A549 (cell line): ENCODE results near the gene PODXL2. TPM values are rescaled to one million over a fixed set of nuclear protein-coding genes. Genes with fewer than 3 reads are reported as not detected.

Source experiments
- ATAC-seq, 2 experiments: fragments of 200-7000 bp in 1 of 2; fragments of >200 bp in 1 of 2; cut with Nextera tagmentation in 1 of 2; cut with Tn5 transposase in 1 of 2; 3 replicates each; pipeline versions ENCODE4 v1.8.0 to v1.9.1; 2018 to 2020; ENCODE audit warnings: mild to moderate bottlenecking in 1 of 2, moderate library complexity in 1 of 2
- CTCF ChIA-PET: fragments of 300-600 bp; sonication (Branson Sonifier 250); formaldehyde crosslinking; extraction: SDS; loops from one replicate; lab custom pipeline; 2021; ENCODE audit warnings: antibody characterized with exemption, inconsistent platforms; lab: Yijun Ruan, JAX
- POLR2A ChIA-PET: fragments of 350-600 bp; formaldehyde crosslinking; extraction: SDS; loops from one replicate; lab custom pipeline; 2021; ENCODE audit warnings: antibody characterized with exemption, inconsistent platforms; lab: Yijun Ruan, JAX
- DNase-seq, 2 experiments: peaks; one replicate each; pipeline versions ENCODE4 v3.0.0 to v3.0.0-alpha.2; 2011 to 2016; ENCODE audit warnings: low read depth in 1 of 2, low spot score in 1 of 2
- FAIRE-seq: peaks from 2 replicates; lab custom pipeline; 2011; peaks lifted over from hg19 to GRCh38; lab: Jason Lieb, UNC
- H3K27ac ChIP-seq, 2 experiments: fragments of >200 bp; sonication (Bioruptor Twin); formaldehyde crosslinking; 3 replicates each; pipeline ENCODE4 v1.5.1; 2016 to 2017
- H3K4me1 ChIP-seq: fragments of >200 bp; sonication (Bioruptor Twin); formaldehyde crosslinking; 3 replicates; pipeline ENCODE4 v1.6.1; 2016
- H3K4me2 ChIP-seq: fragments of >200 bp; sonication (Bioruptor Twin); formaldehyde crosslinking; 3 replicates; pipeline ENCODE4 v1.6.1; 2016
- H3K4me3 ChIP-seq: fragments of >200 bp; sonication (Bioruptor Twin); formaldehyde crosslinking; 3 replicates; pipeline ENCODE4 v1.5.1; 2016
- H3K9me3 ChIP-seq: fragments of >200 bp; sonication (Bioruptor Twin); formaldehyde crosslinking; 3 replicates; pipeline ENCODE4 v1.6.1; 2016
- ATOH8 ChIP-seq: fragments of 250-450 bp; sonication (Bioruptor Pico); IDR thresholded peaks from 2 replicates; pipeline ENCODE4 v1.5.0; 2020; ENCODE audit warnings: low read depth, mild to moderate bottlenecking, moderate library complexity
- CHD2 ChIP-seq: fragments of 150-350 bp; IDR thresholded peaks from 2 replicates; pipeline ENCODE4 v1.6.1; 2014; ENCODE audit warnings: low read length; ENCODE audit not compliant: partially characterized antibody
- E2F6 ChIP-seq: IDR thresholded peaks from 2 replicates; pipeline ENCODE4 v1.6.1; 2012; ENCODE audit warnings: low read depth, borderline replicate concordance
- EP300 ChIP-seq, 2 experiments: fragments of >200 bp; sonication (Bioruptor Twin); formaldehyde crosslinking; IDR thresholded peaks; 2 replicates in 1 of 2; 3 replicates in 1 of 2; pipeline ENCODE4 v1.6.1; 2016 to 2017
- HMGXB4 ChIP-seq: fragments of 250-450 bp; sonication (Bioruptor Pico); IDR thresholded peaks from 2 replicates; pipeline ENCODE4 v1.5.0; 2021; ENCODE audit warnings: mild to moderate bottlenecking, moderate library complexity, borderline replicate concordance
- JUN ChIP-seq, 2 experiments: fragments of >200 bp; sonication (Bioruptor Twin); formaldehyde crosslinking; IDR thresholded peaks; 2 replicates in 1 of 2; 3 replicates in 1 of 2; pipeline ENCODE4 v1.6.1; 2016 to 2017
- PHF8 ChIP-seq: fragments of 200-600 bp; sonication (generic); IDR thresholded peaks from 2 replicates; pipeline ENCODE4 v1.6.1; 2016; ENCODE audit warnings: low read depth, mild to moderate bottlenecking, antibody characterized with exemption, moderate library complexity, borderline replicate concordance
- POLR2A ChIP-seq: IDR thresholded peaks from 2 replicates; pipeline ENCODE4 v1.6.1; 2012; ENCODE audit warnings: mild to moderate bottlenecking, low read length
- POLR2AphosphoS2 ChIP-seq: conservative IDR thresholded peaks from 2 replicates; pipeline ENCODE4 v1.6.1; 2012; ENCODE audit warnings: low read length, improper control_type of control experiment, inconsistent platforms
- RARB ChIP-seq: fragments of 250-450 bp; sonication (Bioruptor Pico); IDR thresholded peaks from 2 replicates; pipeline ENCODE4 v1.8.0; 2021; ENCODE audit warnings: mild to moderate bottlenecking, moderate library complexity
- REST ChIP-seq: fragments of 200-600 bp; sonication (generic); IDR thresholded peaks from 2 replicates; pipeline ENCODE4 v1.6.1; 2016; ENCODE audit warnings: antibody characterized with exemption, mild to moderate bottlenecking, moderate library complexity
- RNF2 ChIP-seq: fragments of 200-600 bp; sonication (generic); IDR thresholded peaks from 2 replicates; pipeline ENCODE4 v1.6.1; 2016; ENCODE audit warnings: low read depth, mild to moderate bottlenecking, antibody characterized with exemption, moderate library complexity, borderline replicate concordance
- SREBF2 ChIP-seq: fragments of 450-650 bp; IDR thresholded peaks from 2 replicates; pipeline ENCODE4 v1.6.1; 2014; ENCODE audit warnings: mild to moderate bottlenecking, moderate library complexity
- USF2 ChIP-seq: fragments of 450-650 bp; IDR thresholded peaks from 2 replicates; pipeline ENCODE4 v1.6.1; 2014; ENCODE audit warnings: antibody characterized with exemption
- ZC3H11A ChIP-seq: fragments of 450-650 bp; IDR thresholded peaks from 2 replicates; pipeline ENCODE4 v1.6.1; 2014; ENCODE audit warnings: antibody characterized with exemption, mild to moderate bottlenecking
- ZSCAN20 ChIP-seq: fragments of 250-450 bp; sonication (Bioruptor Pico); IDR thresholded peaks from 2 replicates; pipeline ENCODE4 v1.8.0; 2022; ENCODE audit warnings: mild to moderate bottlenecking, moderate library complexity
- WGBS: methylation state at CpG from one replicate; pipeline ENCODE4 v1.1.6; 2017; ENCODE audit errors: missing lambda C conversion rate; 5-methylcytosine and 5-hydroxymethylcytosine counted together
- polyA minus RNA-seq: library from RNA; depleted of rRNA, polyadenylated mRNA; stranded (reverse); fragments of >200 nt; gene quantifications from 2 replicates; pipeline ENCODE4 v1.2.3, GENCODE V29; 2011; rRNA and poly(A)+ RNA removed
- polyA plus RNA-seq, 4 experiments: library from polyadenylated mRNA; depleted of rRNA in 3 of 4; stranded (reverse); fragments of >200 nt; fragmentation: RNase III in 1 of 4; extraction: RNeasy Plus Mini Kit Qiagen cat#74134 plus additional on column Dnase treatment in 1 of 4; gene quantifications; 2 replicates in 3 of 4; 3 replicates in 1 of 4; pipeline ENCODE4 v1.2.3, GENCODE V29; 2011 to 2017
- TF ChIP-seq, protein P1 (sequence below): IDR thresholded peaks from 2 replicates; pipeline ENCODE4 v1.6.1; 2012
- TF ChIP-seq, protein P2 (sequence below): IDR thresholded peaks from 2 replicates; pipeline ENCODE4 v1.6.1; 2012
- TF ChIP-seq, protein P3 (sequence below): fragments of 150-350 bp; IDR thresholded peaks from 2 replicates; pipeline ENCODE4 v1.6.1; 2014; ENCODE audit warnings: low read depth, mild to moderate bottlenecking, low read length

The PODXL2 gene, protein sequence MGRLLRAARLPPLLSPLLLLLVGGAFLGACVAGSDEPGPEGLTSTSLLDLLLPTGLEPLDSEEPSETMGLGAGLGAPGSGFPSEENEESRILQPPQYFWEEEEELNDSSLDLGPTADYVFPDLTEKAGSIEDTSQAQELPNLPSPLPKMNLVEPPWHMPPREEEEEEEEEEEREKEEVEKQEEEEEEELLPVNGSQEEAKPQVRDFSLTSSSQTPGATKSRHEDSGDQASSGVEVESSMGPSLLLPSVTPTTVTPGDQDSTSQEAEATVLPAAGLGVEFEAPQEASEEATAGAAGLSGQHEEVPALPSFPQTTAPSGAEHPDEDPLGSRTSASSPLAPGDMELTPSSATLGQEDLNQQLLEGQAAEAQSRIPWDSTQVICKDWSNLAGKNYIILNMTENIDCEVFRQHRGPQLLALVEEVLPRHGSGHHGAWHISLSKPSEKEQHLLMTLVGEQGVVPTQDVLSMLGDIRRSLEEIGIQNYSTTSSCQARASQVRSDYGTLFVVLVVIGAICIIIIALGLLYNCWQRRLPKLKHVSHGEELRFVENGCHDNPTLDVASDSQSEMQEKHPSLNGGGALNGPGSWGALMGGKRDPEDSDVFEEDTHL
- polyA plus RNA-seq (2011; rRNA removed) = 3.8 and 4.2 TPM in 2 replicates
- polyA plus RNA-seq (2012; cell fraction: cytosol; rRNA removed) = 7.8 and 10.8 TPM in 2 replicates
- 10.7 and 16.3 TPM in 2 replicates for polyA plus RNA-seq (2012; cell fraction: nucleus; rRNA removed)
- 5.5 to 6.2 TPM (median 5.5 TPM) in 3 replicates for polyA plus RNA-seq (2017; fragmentation: RNase III; extraction: RNeasy Plus Mini Kit Qiagen cat#74134 plus additional on column Dnase treatment)
- 1.8 and 2.1 TPM in 2 replicates for polyA minus RNA-seq

DNA sequence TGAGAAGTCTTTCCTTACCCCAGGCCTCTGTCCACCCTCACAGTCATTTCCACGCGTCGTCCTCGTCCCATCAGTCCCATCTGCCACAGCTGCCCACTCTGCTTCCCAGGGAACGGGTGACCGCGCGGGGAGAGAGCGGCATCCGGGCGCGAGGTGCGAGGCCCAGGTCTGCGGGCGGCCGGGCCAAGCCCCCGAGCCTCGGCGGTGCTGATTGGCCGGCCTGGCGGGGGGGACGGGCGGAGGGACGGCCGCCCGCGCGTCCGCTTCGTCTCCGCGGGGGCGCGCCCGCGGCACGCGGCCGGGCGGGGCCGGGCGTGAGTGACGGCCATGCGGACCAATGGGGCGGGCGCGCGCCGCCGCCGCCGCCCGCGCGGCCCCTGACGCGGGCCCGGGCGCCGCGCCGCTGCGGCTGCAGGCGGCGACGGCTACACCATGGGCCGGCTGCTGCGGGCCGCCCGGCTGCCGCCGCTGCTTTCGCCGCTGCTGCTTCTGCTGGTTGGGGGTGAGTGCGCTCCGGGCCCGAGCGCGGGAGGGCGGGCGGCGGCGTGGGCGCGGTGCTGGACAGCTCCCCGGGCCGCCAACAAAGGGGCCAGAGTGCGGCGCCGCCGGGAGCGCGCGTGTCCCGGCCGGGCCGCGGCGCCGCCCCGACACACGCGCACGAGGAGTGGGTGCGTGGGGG is at the start of gene PODXL2:
TSS of gene PODXL2 (plus strand) at position 398 of the 679 bp plus-strand sequence. CDS start at position 433, 35 bp downstream.
- Histone ChIP-seq H3K4me2 (peak within 1 kb of the TSS; percentile 73), H3K27ac (peak within 1 kb of the TSS; percentile 62 to 81), H3K9me3 (0 out of 3 replicates have a peak, but pooled peaks cover 3% of the 10 kb centered on the region), H3K4me1 (peaks cover 6% of the 10 kb centered on the region; the same call in 1 of the 3 replicates), H3K4me3 (peak within 1 kb of the TSS; percentile 58)
- ChIA-PET POLR2A (no interaction called here), CTCF (interaction anchor here (0.8 to 1.8 kb wide), 3 partner anchors 19 to 505 kb away, joined by 3 to 5 read pairs (median 3); no protein-coding TSS in a partner anchor)
- TF ChIP-seq RARB (no peak), PHF8 (no peak), POLR2AphosphoS2 (no peak), USF2 (no peak), REST (peak; percentile 23; the same call in 1 of the 2 replicates), POLR2A (peak; percentile 20; the same call in 1 of the 2 replicates), E2F6 (peak; percentile 98)
- TF ChIP-seq, protein P1, sequence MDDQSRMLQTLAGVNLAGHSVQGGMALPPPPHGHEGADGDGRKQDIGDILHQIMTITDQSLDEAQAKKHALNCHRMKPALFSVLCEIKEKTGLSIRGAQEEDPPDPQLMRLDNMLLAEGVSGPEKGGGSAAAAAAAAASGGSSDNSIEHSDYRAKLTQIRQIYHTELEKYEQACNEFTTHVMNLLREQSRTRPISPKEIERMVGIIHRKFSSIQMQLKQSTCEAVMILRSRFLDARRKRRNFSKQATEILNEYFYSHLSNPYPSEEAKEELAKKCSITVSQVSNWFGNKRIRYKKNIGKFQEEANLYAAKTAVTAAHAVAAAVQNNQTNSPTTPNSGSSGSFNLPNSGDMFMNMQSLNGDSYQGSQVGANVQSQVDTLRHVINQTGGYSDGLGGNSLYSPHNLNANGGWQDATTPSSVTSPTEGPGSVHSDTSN = peak; percentile 68; the same call in 1 of the 2 replicates
- TF ChIP-seq, protein P2, sequence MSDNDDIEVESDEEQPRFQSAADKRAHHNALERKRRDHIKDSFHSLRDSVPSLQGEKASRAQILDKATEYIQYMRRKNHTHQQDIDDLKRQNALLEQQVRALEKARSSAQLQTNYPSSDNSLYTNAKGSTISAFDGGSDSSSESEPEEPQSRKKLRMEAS = peak; percentile 83
- FAIRE-seq (no peak), ATAC-seq (peak; percentile 66 to 80), DNase-seq (peak; percentile 47 to 56)
- no CpG with 5 or more reads among the region's 105 CpGs for WGBS

DNA sequence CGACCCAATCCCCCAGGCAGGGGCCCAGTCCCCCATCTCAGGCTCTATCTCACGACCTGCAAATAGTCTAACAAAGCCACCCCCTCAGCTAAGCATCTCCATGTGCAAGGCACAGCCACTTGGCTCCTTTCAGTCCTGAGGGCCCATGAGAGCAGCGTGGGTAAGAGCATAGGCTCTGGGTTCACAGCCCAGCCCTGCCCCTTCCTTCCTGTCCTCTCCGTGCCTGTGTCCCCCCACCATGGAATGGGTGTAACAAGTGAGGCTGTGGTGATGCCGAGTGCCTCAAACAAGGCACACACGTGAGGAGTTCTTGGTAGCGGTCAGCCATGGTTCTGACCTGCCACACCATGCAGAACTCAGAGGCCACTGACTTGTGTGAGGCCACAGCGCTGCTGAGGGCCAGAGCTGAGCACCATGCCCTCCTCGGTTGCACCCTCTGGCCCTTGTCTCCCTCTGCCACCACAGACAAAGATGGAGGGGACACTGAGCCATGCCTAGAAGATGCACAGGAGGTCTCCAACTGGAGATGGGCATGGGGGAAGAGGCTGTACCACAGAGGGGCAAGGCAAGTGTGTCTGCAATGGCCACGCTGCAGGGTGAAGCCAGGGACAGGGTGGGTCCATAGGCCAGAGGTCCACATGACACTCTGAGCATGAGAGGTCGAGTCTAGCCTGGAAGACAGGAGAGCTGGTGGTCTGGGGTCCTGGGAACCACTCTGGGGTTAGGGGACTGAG is 48.5 kb upstream of the PODXL2 start:
- FAIRE-seq (no peak), DNase-seq (no peak), ATAC-seq (no peak)
- no peak overlapping the region for H3K4me2 ChIP-seq
- peaks cover under 1% of the 10 kb centered on the region for H3K4me1 ChIP-seq
- H3K4me3 ChIP-seq = no peak overlapping the region
- CTCF ChIA-PET = no interaction called here
- POLR2A ChIA-PET = no interaction called here
- WGBS = 81% methylated on average over 9 of the region's 11 CpGs
- no peaks in the 10 kb centered on the region for H3K9me3 ChIP-seq
- no peak overlapping the region for H3K27ac ChIP-seq
- TF ChIP-seq EP300 (IDR thresholded peaks at IDR 0.05) = no peak
- TF ChIP-seq SREBF2 = no peak
- no peak for TF ChIP-seq RNF2
- no peak for TF ChIP-seq ATOH8
- TF ChIP-seq CHD2 = no peak
- TF ChIP-seq, protein P3, sequence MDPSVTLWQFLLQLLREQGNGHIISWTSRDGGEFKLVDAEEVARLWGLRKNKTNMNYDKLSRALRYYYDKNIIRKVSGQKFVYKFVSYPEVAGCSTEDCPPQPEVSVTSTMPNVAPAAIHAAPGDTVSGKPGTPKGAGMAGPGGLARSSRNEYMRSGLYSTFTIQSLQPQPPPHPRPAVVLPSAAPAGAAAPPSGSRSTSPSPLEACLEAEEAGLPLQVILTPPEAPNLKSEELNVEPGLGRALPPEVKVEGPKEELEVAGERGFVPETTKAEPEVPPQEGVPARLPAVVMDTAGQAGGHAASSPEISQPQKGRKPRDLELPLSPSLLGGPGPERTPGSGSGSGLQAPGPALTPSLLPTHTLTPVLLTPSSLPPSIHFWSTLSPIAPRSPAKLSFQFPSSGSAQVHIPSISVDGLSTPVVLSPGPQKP = no peak
- TF ChIP-seq POLR2A = no peak
- no peak for TF ChIP-seq JUN (IDR thresholded peaks at IDR 0.05)
- TF ChIP-seq ZSCAN20 = no peak
- TF ChIP-seq ZC3H11A = no peak
- TF ChIP-seq HMGXB4 = no peak
- TF ChIP-seq PHF8 = no peak
